HG02623 (cell line): ENCODE results near the gene ACSL1.

Experiments
- ATAC-seq: cut with Tn5 transposase; IDR thresholded peaks from one replicate; pipeline ENCODE4 v1.9.1; 2021; ENCODE audit warnings: moderate library complexity; ENCODE audit not compliant: unreplicated experiment

The ACSL1 gene

DNA sequence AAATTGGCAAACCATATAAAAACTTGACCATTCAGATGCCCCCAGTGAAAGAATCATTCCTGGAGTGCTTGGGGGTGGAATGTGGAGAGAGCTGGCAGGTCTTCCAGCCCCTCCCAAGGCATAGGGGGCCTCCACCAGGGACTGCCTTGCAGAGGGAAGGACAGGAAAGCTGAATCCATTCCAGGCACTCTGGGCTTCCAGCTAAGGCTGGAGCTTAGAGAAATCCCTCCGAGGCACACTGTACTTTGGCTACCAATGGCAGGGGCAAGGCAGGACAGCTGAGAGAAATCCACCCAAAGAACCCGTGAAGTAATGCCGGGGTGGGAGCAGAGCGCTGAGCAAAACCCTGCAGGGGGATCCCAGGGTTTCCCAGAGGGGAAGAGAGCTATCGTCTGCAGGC is 95.8 kb downstream of the ACSL1 start:
- ATAC-seq = no peak

DNA sequence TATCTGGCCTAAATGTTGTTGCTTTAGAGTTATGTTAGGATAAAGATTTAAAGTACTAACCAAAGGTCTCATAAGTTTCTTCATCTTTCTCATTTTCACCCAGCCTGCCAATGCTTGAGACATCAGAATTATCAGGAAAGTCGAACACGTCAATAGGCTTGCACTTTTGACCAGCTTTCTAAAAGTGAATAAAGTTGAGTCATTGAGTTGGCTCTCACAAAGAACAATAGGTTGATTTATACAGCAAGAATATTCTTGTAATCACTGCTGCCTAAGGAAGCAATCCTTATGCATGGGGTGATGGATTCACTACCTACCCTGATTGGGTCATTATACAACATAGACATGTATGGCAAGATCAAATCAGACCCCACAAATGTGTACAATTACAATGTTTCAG is 96.9 kb downstream of the ACSL1 start:
- ATAC-seq = no peak

DNA sequence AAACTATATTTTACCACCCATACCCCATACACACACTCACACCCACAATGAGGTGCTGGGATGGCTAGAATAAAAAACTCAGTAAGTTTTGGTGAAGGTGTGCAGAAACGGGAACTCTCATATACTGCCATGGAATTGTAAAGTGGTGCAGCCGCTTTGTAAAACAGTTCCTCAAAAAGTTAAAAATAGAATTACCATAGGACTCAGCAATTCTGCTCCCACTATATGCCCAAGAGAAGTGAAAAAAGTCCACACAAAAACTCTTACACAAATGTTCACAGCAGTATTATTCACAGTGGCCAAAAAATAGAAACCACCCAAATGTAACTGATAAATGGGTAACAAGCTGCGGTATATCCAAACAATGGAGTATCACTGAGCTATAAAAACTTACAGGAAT is 98.3 kb downstream of the ACSL1 start:
- no peak for ATAC-seq

DNA sequence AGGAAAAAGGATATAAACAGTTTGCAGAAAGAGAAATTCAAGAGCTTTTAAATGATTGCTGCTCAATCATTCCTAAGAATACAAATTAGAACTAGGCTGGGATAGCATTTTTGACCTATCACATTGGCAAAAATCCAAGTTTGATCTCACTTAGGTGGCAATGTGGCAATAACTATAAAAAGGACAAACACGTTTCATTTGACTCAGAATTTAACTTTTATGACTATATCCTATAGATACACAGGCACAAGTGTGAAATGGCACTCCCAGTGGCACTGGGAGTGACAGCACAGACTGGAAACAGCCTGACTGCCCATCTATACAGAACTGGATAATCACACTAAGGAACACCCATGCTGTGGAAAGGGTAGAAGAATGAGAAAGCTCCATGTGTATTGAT is 103.0 kb downstream of the ACSL1 start:
- ATAC-seq = no peak

DNA sequence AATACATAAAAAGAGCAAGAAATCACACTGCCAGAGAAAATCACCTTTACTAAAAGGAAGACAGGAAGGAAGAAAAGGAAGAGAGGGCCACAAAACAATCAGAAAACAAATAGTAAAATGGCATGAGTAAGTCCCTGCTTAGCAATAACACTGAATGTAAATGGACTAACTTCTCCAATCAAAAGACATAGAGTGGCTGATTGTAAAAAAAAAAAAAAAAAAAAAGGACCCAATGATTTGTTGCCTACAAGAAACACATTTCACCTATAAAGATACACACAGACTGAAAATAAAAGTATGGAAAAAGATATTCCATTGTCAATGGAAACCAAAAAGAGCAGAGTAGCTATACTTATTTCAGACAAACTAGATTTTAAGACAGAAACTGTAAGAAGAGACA is 104.5 kb downstream of the ACSL1 start:
- ATAC-seq = no peak

DNA sequence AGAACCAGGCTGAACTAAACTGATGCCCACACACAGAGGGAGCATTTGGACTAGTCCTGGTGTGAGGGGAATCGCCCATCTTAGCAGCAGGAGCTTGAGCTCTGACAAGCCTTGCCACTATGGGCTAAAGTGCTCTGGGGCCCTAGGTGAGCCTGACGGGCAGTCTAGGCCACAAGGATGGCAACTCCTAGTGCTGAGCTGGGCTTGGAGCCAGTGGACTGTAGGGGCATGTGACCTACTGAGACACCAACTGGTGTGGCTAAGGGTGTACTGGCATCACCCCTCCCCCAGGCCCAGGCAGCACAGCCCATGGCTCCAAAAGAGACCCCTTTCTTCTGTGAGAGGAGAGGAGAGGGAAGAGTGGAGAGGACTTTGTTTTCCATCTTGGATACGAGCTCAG is 106.4 kb downstream of the ACSL1 start:
- ATAC-seq = no peak

DNA sequence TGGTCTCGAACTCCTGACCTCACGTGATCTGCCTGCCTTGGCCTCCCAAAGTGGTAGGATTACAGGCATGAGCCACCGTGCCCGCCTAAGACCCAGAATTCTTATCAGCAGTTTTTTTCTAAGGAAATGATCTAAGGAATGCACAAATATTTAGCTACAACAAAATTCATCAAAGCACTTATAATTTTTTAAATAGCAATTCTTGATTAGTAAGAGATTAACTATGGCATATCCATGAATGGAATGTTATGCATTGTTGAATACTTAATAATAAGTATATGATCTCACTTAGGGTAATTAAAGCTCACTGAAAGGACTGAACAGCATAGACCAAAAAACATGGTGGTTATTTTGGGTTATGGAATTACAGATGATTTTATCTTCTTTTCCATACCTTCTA is 110.2 kb downstream of the ACSL1 start:
- no peak for ATAC-seq

DNA sequence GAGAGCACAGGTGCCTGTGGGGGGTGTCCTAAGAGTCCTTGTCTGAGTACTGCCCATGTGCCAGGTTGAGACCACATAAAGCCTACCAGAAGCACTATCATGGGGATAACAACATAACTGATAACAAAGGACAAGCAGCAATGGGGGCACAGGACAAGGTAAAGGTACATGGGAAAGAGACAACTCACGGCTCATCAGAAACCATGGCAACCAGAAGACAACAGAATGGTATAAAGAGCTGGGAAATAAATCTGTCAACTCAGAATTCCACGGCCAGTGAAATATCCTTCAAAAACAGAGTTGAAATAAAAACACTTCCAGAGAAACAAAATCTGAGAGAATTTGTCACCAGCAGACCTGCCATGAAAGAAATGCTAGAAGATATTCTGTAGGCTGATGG is 111.9 kb downstream of the ACSL1 start:
- ATAC-seq = no peak

DNA sequence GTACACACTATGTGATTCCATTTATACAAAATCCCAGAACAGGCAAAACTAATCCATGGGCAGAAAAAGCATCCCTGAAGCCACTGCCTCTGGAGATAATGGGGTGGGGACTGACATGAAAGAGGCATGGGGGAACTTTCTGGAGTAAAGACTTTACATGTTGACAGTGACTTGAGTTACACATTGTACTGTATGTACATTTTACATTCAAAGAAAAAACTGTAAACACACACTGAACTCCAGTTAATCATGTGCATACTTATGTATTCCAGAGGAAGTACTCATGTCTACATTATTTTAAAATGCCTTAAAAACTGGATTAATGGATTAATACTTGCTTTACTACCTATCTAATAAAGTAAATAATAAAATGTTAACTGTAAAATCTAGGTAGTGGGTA is 113.4 kb downstream of the ACSL1 start:
- ATAC-seq = no peak

DNA sequence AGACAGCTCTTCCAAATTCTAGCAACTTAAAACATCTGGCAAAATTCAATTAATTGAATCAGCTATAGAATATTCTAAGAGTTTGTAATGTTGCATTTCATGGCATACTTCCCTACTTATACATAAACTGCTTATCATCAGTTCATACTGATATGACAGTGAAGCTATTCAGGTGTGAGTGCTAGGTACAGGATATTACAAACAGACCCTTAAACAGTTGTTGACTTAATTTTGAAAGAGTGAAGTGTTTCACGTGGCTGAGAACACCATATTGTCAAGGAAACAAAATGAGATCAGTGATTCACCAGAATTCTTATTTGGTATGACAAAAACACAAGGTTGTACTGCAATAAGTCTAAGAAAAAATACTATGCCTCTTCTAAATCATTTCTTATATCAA is 119.3 kb downstream of the ACSL1 start:
- ATAC-seq = no peak

DNA sequence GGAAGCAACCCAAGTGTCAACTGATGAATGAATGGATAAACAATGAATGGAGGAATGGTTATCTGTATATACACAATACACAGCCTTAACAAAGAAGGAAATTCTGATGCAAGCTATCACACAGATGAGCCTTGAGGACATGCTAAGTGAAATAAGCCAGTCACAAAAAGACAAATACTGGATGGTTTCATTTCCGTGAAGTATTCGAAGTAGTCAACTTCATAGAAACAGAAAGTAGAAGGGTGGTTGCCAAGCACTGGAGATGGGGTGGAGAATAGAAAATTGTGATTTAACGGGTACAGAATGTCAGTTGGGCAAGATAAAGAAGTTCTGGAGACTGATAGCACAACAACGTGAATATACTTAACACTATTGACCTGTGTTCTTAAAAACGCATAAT is 120.1 kb downstream of the ACSL1 start:
- ATAC-seq = no peak
